ENCODE data around the gene PHLDB2.

GRCh38 chr3:111999484-112000324, 140.6 kb downstream of the PHLDB2 start:
- TF ChIP-seq, protein P1, sequence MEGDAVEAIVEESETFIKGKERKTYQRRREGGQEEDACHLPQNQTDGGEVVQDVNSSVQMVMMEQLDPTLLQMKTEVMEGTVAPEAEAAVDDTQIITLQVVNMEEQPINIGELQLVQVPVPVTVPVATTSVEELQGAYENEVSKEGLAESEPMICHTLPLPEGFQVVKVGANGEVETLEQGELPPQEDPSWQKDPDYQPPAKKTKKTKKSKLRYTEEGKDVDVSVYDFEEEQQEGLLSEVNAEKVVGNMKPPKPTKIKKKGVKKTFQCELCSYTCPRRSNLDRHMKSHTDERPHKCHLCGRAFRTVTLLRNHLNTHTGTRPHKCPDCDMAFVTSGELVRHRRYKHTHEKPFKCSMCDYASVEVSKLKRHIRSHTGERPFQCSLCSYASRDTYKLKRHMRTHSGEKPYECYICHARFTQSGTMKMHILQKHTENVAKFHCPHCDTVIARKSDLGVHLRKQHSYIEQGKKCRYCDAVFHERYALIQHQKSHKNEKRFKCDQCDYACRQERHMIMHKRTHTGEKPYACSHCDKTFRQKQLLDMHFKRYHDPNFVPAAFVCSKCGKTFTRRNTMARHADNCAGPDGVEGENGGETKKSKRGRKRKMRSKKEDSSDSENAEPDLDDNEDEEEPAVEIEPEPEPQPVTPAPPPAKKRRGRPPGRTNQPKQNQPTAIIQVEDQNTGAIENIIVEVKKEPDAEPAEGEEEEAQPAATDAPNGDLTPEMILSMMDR (conservative IDR thresholded peaks at IDR 0.05; ENCODE audit: low read depth, low read length), result no peak
- no peak for TF ChIP-seq EZH2 (IDR thresholded peaks at IDR 0.05; ENCODE audit: low read length, unreplicated experiment)

Measured in PC-3 (cell line).